HepG2 (cell line): ENCODE results near the gene SAA1. TPM values are rescaled to one million over a fixed set of nuclear protein-coding genes. Genes with fewer than 3 reads are reported as not detected.
A peak's percentile ranks its signal among the peaks of the same experiment; 100 is the strongest.

Experiments
- ATAC-seq: fragments of 200-7000 bp; cut with Tn5 transposase; 3 replicates; pipeline ENCODE4 v1.9.1; 2020; ENCODE audit warnings: mild to moderate bottlenecking, moderate library complexity
- BruUV-seq: library from RNA; stranded (reverse); fragments of 400-500 nt; replicated peaks from 2 replicates; lab custom pipeline; 2021; lab: Mats Ljungman, UMichigan
- CTCF ChIA-PET: fragments of 300-600 bp; formaldehyde crosslinking; extraction: SDS; loops from one replicate; lab custom pipeline; 2021; ENCODE audit warnings: low total read pairs, inconsistent platforms, low intra/inter-chr PET ratio; lab: Yijun Ruan, JAX
- POLR2A ChIA-PET: fragments of 350-600 bp; sonication (Branson Sonifier 250); formaldehyde crosslinking; loops from one replicate; lab custom pipeline; 2020; ENCODE audit warnings: antibody characterized with exemption, inconsistent platforms; lab: Yijun Ruan, JAX
- DNase-seq: peaks from one replicate; pipeline ENCODE4 v3.0.0-alpha.2; 2015; ENCODE audit warnings: low spot score
- FAIRE-seq: peaks from 3 replicates; lab custom pipeline; 2011; peaks lifted over from hg19 to GRCh38; lab: Jason Lieb, UNC
- H2AFZ ChIP-seq: one replicate; pipeline ENCODE4 v1.6.1; 2011; ENCODE audit warnings: low read length, inconsistent platforms
- H3K27ac ChIP-seq: fragments of 300-600 bp; 3 replicates; pipeline ENCODE4 v1.8.0; 2011; ENCODE audit warnings: mixed run types, mild to moderate bottlenecking, mixed read lengths, low read length, inconsistent platforms; ENCODE audit not compliant: insufficient read depth; ENCODE audit errors: extremely low read length
- H3K27me3 ChIP-seq, 2 experiments: fragments of 200-600 bp in 1 of 2; 2 replicates in 1 of 2; 3 replicates in 1 of 2; pipeline versions ENCODE4 v1.6.0 to v1.8.0; 2011; ENCODE audit warnings: low read length in 2 of 2, mild to moderate bottlenecking in 2 of 2, moderate library complexity in 2 of 2, inconsistent platforms in 1 of 2; ENCODE audit not compliant: insufficient read depth in 2 of 2, control insufficient read depth in 1 of 2
- H3K36me3 ChIP-seq, 2 experiments: fragments of 200-600 bp in 1 of 2; replicated peaks in 1 of 2; 2 replicates in 1 of 2; 3 replicates in 1 of 2; pipeline versions ENCODE4 v1.5.1 to v1.8.0; 2011; ENCODE audit warnings: low read length in 2 of 2, inconsistent platforms in 1 of 2; ENCODE audit not compliant: insufficient read depth in 2 of 2, control insufficient read depth in 1 of 2
- H3K4me1 ChIP-seq: 2 replicates; pipeline ENCODE4 v1.5.1; 2012; ENCODE audit warnings: low read length, inconsistent platforms; ENCODE audit not compliant: insufficient read depth
- H3K4me2 ChIP-seq: 2 replicates; pipeline ENCODE4 v1.6.0; 2011; ENCODE audit warnings: low read depth, low read length, inconsistent platforms
- H3K4me3 ChIP-seq, 3 experiments: fragments of 200-600 bp in 1 of 3; sonication (generic), shearing (Covaris generic) in 1 of 3; replicated peaks in 1 of 3; 2 replicates each; pipeline ENCODE4 v1.5.1; 2011 to 2016; ENCODE audit warnings: low read length in 3 of 3, inconsistent platforms in 2 of 3, low read depth in 2 of 3, mild to moderate bottlenecking in 2 of 3, control low read depth in 1 of 3, mixed read lengths in 1 of 3; ENCODE audit not compliant: insufficient read depth in 1 of 3
- H3K79me2 ChIP-seq: one replicate; pipeline ENCODE4 v1.6.1; 2011; ENCODE audit warnings: low read length, inconsistent platforms; ENCODE audit not compliant: insufficient read depth
- H3K9ac ChIP-seq: 2 replicates; pipeline ENCODE4 v1.6.0; 2011; ENCODE audit warnings: mild to moderate bottlenecking, low read depth, low read length, inconsistent platforms; ENCODE audit not compliant: insufficient read depth
- H3K9me3 ChIP-seq: 2 replicates; pipeline ENCODE4 v1.5.1; 2012; ENCODE audit warnings: mild to moderate bottlenecking, low read length
- H4K20me1 ChIP-seq: 2 replicates; pipeline ENCODE4 v1.6.0; 2011; ENCODE audit warnings: inconsistent platforms, mild to moderate bottlenecking, low read length, moderate library complexity; ENCODE audit not compliant: insufficient read depth
- CC2D1A ChIP-seq: sonication (generic); formaldehyde crosslinking; IDR thresholded peaks from 2 replicates; pipeline ENCODE4 v1.8.1; 2023; ENCODE audit warnings: mild to moderate bottlenecking, missing genetic modification reagents
- CHCHD3 ChIP-seq: sonication (generic); formaldehyde crosslinking; IDR thresholded peaks from 2 replicates; pipeline ENCODE4 v1.8.0; 2022; ENCODE audit warnings: mild to moderate bottlenecking, missing genetic modification reagents, moderate library complexity
- CTCF ChIP-seq: sonication (generic); formaldehyde crosslinking; IDR thresholded peaks from 2 replicates; pipeline ENCODE4 v1.5.0; 2020; ENCODE audit warnings: mild to moderate bottlenecking, missing genetic modification reagents, moderate library complexity
- HIC2 ChIP-seq: sonication (generic); formaldehyde crosslinking; IDR thresholded peaks from 2 replicates; pipeline ENCODE4 v1.9.0; 2022; ENCODE audit warnings: low read depth, missing genetic modification reagents
- HNF4A ChIP-seq: sonication (generic); formaldehyde crosslinking; IDR thresholded peaks from 2 replicates; pipeline ENCODE4 v1.4.0; 2020; ENCODE audit warnings: missing genetic modification reagents
- HNRNPL ChIP-seq: fragments of 200-400 bp; formaldehyde crosslinking; IDR thresholded peaks from 2 replicates; pipeline ENCODE4 v1.6.1; 2017; ENCODE audit warnings: mild to moderate bottlenecking, low read depth, low read length
- KDM5B ChIP-seq: sonication (generic); formaldehyde crosslinking; IDR thresholded peaks from 2 replicates; pipeline ENCODE4 v1.4.0; 2020; ENCODE audit warnings: missing genetic modification reagents, mild to moderate bottlenecking, borderline replicate concordance
- NCOA2 ChIP-seq: sonication (generic); formaldehyde crosslinking; IDR thresholded peaks from 2 replicates; pipeline ENCODE4 v1.8.0; 2022; ENCODE audit warnings: inconsistent platforms
- NRL ChIP-seq: sonication (generic); formaldehyde crosslinking; IDR thresholded peaks from 2 replicates; pipeline ENCODE4 v1.5.0; 2020; ENCODE audit warnings: missing genetic modification reagents, mild to moderate bottlenecking, moderate library complexity, borderline replicate concordance
- SALL1 ChIP-seq: sonication (generic); formaldehyde crosslinking; IDR thresholded peaks from 2 replicates; pipeline ENCODE4 v1.8.0; 2022; ENCODE audit warnings: mild to moderate bottlenecking, missing genetic modification reagents
- SMARCC2 ChIP-seq: fragments of 450-650 bp; IDR thresholded peaks from 2 replicates; pipeline ENCODE4 v1.6.1; 2017; ENCODE audit warnings: antibody characterized with exemption, mild to moderate bottlenecking
- TRIM24 ChIP-seq: sonication (generic); formaldehyde crosslinking; IDR thresholded peaks from 2 replicates; pipeline ENCODE4 v1.8.0; 2022; ENCODE audit warnings: mild to moderate bottlenecking, missing genetic modification reagents
- ZFP91 ChIP-seq: sonication (generic); formaldehyde crosslinking; IDR thresholded peaks from 2 replicates; pipeline ENCODE4 v1.9.0; 2022; ENCODE audit warnings: missing genetic modification reagents, mild to moderate bottlenecking, borderline replicate concordance
- ZMYM2 ChIP-seq: sonication (generic); formaldehyde crosslinking; IDR thresholded peaks from 2 replicates; pipeline ENCODE4 v1.8.0; 2022; ENCODE audit warnings: mild to moderate bottlenecking, missing genetic modification reagents
- WGBS: methylation state at CpG from one replicate; pipeline ENCODE4 v1.1.6; 2017; ENCODE audit warnings: low lambda C conversion rate; 5-methylcytosine and 5-hydroxymethylcytosine counted together
- in situ Hi-C: cut with HindIII; loops from 2 replicates; pipeline ENCODE4 v1.10.0; 2017; ENCODE audit warnings: low pct_unique_long_range_greater_than_20kb; ENCODE audit not compliant: extremely low pct_ligation_motif_present
- intact Hi-C: fragments of 100-400 bp; cut with micrococcal nuclease; formaldehyde crosslinking; loops from one replicate; pipeline ENCODE4 v1.10.0; 2022; ENCODE audit not compliant: unreplicated experiment
- polyA plus RNA-seq, 8 experiments: library from polyadenylated mRNA; depleted of rRNA in 3 of 8; stranded (reverse) in 7 of 8; unstranded in 1 of 8; fragments of >200 nt; fragmentation: Illumina TruSeq in 4 of 8; extraction: Trizol in 4 of 8; gene quantifications; 2 replicates each; pipeline versions ENCODE4 v1.2.1 to v1.2.3, GENCODE V29; 2011 to 2016; ENCODE audit warnings: low read depth in 4 of 8, missing spikeins in 1 of 8, mixed read lengths in 1 of 8; ENCODE audit not compliant: insufficient read depth in 1 of 8
- total RNA-seq, 5 experiments: library from RNA; depleted of rRNA; stranded (reverse); fragments of >200 nt; fragmentation: Illumina TruSeq; extraction: Trizol; gene quantifications; 2 replicates each; pipeline ENCODE4 v1.2.3, GENCODE V29; 2016; ENCODE audit warnings: low read depth in 1 of 5
- TF ChIP-seq, protein P1 (sequence below): sonication (generic); formaldehyde crosslinking; IDR thresholded peaks from 2 replicates; pipeline ENCODE4 v1.5.0; 2020; ENCODE audit warnings: missing genetic modification reagents, mild to moderate bottlenecking, borderline replicate concordance

Gene SAA1
- total and polyA plus RNA-seq, 2 of the 13 experiments (the other 11 are each of a cell fraction or from before 2014, with no cell fraction given), result not detected

DNA sequence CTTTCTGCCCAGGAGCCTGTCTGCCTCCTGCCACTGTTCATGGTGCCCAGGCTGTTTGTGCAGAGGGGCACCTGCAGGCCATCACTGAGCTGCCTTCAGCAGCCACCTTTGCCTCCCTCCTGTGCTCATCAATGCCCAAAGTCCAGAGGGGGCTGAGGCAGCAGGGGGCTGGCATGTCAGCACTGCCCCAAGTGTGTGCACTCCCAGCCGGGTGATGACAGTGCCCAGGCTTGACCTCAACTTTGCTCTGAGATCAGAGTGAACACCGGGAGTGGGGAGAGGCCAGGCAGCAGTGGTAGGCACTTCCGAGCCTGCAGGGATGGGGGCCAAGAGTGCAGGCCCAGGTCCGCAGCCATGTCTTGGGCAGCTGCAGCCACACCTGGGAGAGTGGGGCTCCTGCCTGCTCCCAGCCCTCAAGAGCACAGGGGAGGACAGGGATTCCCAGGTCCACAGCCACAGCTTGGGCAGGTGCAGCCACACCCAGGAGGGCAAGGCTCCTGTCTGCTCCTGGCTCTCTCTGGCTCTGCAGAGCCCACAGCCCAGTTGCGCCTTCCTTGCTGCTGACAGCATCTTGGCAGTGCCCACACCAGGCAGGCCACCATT lies 44.7 kb upstream of the SAA1 start:
- H3K9me3 ChIP-seq, result no peaks in the 10 kb centered on the region
- peaks cover 55% of the 10 kb centered on the region for H3K4me1 ChIP-seq
- no peaks in the 10 kb centered on the region for H3K79me2 ChIP-seq
- FAIRE-seq, result no peak
- H3K4me2 ChIP-seq, result peak overlapping the region; percentile 45
- ATAC-seq, result peak; percentile 50
- no peak overlapping the region for H2AFZ ChIP-seq
- H3K36me3 ChIP-seq, result no peaks in the 10 kb centered on the region
- H3K9ac ChIP-seq, result no peak overlapping the region
- no peak for DNase-seq
- peak overlapping the region in 1 of 3 experiments; percentile 25; a peak in 1 of 6 replicates for H3K4me3 ChIP-seq
- WGBS, result no CpG with 5 or more reads among the region's 5 CpGs
- ChIA-PET CTCF (no interaction called here), POLR2A (interaction anchor here (1.4 kb wide), 1 partner anchor 9 kb away, joined by 5 read pairs; no protein-coding TSS in a partner anchor)
- intact Hi-C loops (no loop called here), in situ Hi-C loops (no loop called here)
- no peaks in the 10 kb centered on the region for H4K20me1 ChIP-seq
- BruUV-seq, result no TSS peak
- H3K27ac ChIP-seq, result no peak overlapping the region
- no peaks in the 10 kb centered on the region for H3K27me3 ChIP-seq
- TF ChIP-seq CTCF (CRISPR knock-in tag) (0 out of 2 replicates have a peak, but pooled peaks have one; percentile 13), HNRNPL (peak; percentile 94), HIC2 (CRISPR knock-in tag) (peak; percentile 92; the same call in 1 of the 2 replicates), TRIM24 (0 out of 2 replicates have a peak, but pooled peaks have one; percentile 29), CC2D1A (no peak), ZMYM2 (CRISPR knock-in tag) (peak; percentile 47; the same call in 1 of the 2 replicates), NRL (CRISPR knock-in tag) (peak; percentile 49; the same call in 1 of the 2 replicates), SMARCC2 (no peak), NCOA2 (CRISPR knock-in tag) (no peak), HNF4A (CRISPR knock-in tag) (peak; percentile 72), CHCHD3 (0 out of 2 replicates have a peak, but pooled peaks have one; percentile 53), KDM5B (CRISPR knock-in tag) (0 out of 2 replicates have a peak, but pooled peaks have one; percentile 37), SALL1 (CRISPR knock-in tag) (peak; percentile 46), ZFP91 (CRISPR knock-in tag) (peak; percentile 75)
- TF ChIP-seq, protein P1, sequence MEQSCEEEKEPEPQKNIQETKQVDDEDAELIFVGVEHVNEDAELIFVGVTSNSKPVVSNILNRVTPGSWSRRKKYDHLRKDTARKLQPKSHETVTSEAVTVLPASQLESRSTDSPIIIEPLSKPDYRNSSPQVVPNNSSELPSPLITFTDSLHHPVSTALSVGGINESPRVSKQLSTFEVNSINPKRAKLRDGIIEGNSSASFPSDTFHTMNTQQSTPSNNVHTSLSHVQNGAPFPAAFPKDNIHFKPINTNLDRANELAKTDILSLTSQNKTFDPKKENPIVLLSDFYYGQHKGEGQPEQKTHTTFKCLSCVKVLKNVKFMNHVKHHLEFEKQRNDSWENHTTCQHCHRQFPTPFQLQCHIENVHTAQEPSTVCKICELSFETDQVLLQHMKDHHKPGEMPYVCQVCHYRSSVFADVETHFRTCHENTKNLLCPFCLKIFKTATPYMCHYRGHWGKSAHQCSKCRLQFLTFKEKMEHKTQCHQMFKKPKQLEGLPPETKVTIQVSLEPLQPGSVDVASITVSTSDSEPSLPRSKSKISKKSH (CRISPR knock-in tag), result peak; percentile 55; the same call in 1 of the 2 replicates
